Glomerular visceral epithelial cell (primary cell): Measurements from ENCODE around the gene LRRC8D.
"Not testable (repeated sequence)": the region's sequence is repeated elsewhere in the genome, so short reads cannot be mapped to it uniquely, and the experiment has no call there.

Experiments
- DNase-seq: peaks from one replicate; pipeline ENCODE4 v3.0.0-alpha.2; 2016; ENCODE audit errors: extremely low spot score

LRRC8D gene

GRCh38 chr1:89958851-89959654, 138.2 kb downstream of the LRRC8D start:
- DNase-seq = no peak

GRCh38 chr1:89959719-89960118, 138.9 kb downstream of the LRRC8D start:
- no peak for DNase-seq

GRCh38 chr1:89962024-89962741, 141.4 kb downstream of the LRRC8D start:
- peak; percentile 55 for DNase-seq

GRCh38 chr1:89962742-89963075, 141.9 kb downstream of the LRRC8D start:
- no peak for DNase-seq

GRCh38 chr1:89965193-89965768, 144.4 kb downstream of the LRRC8D start:
- DNase-seq = no peak

GRCh38 chr1:89966656-89967055, 145.8 kb downstream of the LRRC8D start:
- no peak for DNase-seq

- DNase-seq = no peak
Observed at GRCh38 chr1:89971600-89971999, 150.8 kb downstream of the LRRC8D start.

GRCh38 chr1:89972024-89972423, 151.2 kb downstream of the LRRC8D start:
- no peak for DNase-seq

GRCh38 chr1:89973471-89974127, 152.8 kb downstream of the LRRC8D start:
- DNase-seq = no peak

GRCh38 chr1:89974256-89974655, 153.4 kb downstream of the LRRC8D start:
- no peak for DNase-seq

GRCh38 chr1:89974696-89975470, 154.1 kb downstream of the LRRC8D start:
- DNase-seq = no peak

- DNase-seq = no peak
Observed at GRCh38 chr1:89975540-89976125, 154.8 kb downstream of the LRRC8D start.

- DNase-seq = no peak
Observed at GRCh38 chr1:89978755-89979154, 157.9 kb downstream of the LRRC8D start.

GRCh38 chr1:89980605-89981004, 159.8 kb downstream of the LRRC8D start:
- DNase-seq = no peak

- DNase-seq = not testable (repeated sequence)
Observed at GRCh38 chr1:89982846-89983245, 162.0 kb downstream of the LRRC8D start.

- DNase-seq = not testable (repeated sequence)
Observed at GRCh38 chr1:89984564-89985116, 163.8 kb downstream of the LRRC8D start.

- no peak for DNase-seq
Observed at GRCh38 chr1:89986020-89986419, 165.2 kb downstream of the LRRC8D start.
